SK-N-SH (cell line): Measurements from ENCODE around the gene MINK1. TPM values are rescaled to one million over a fixed set of nuclear protein-coding genes. Genes with fewer than 3 reads are reported as not detected.
A peak's percentile ranks its signal among the peaks of the same experiment; 100 is the strongest.

Source experiments
- CTCF ChIA-PET: fragments of 300-600, 350-600 bp; formaldehyde crosslinking; extraction: SDS; loops from one replicate; lab custom pipeline; 2021; lab: Yijun Ruan, JAX
- POLR2A ChIA-PET: fragments of 350-600 bp; sonication (Branson Sonifier 250); formaldehyde crosslinking; extraction: SDS; loops from one replicate; lab custom pipeline; 2020; ENCODE audit warnings: antibody characterized with exemption, inconsistent platforms; lab: Yijun Ruan, JAX
- DNase-seq: peaks from one replicate; pipeline ENCODE4 v3.0.0; 2012
- H2AFZ ChIP-seq: fragments of 200-600 bp; sonication (generic); 2 replicates; pipeline ENCODE4 v1.8.1; 2016; ENCODE audit warnings: antibody characterized with exemption, mild to moderate bottlenecking, low read depth
- H3F3A ChIP-seq: fragments of 200-600 bp; sonication (generic); replicated peaks from 2 replicates; pipeline ENCODE3; 2016; ENCODE audit warnings: antibody characterized with exemption, mild to moderate bottlenecking; ENCODE audit not compliant: insufficient read depth
- H3K27ac ChIP-seq, 2 experiments: fragments of 200-500 bp in 1 of 2; fragments of 200-600 bp in 1 of 2; sonication (Bioruptor generic) in 1 of 2; sonication (generic), shearing (Covaris generic) in 1 of 2; 2 replicates each; pipeline versions ENCODE4 v1.5.1 to v1.6.1; 2014 to 2016; ENCODE audit warnings: low read depth in 2 of 2, inconsistent platforms in 1 of 2, low read length in 1 of 2, mild to moderate bottlenecking in 1 of 2, mixed read lengths in 1 of 2
- H3K27me3 ChIP-seq: fragments of 200-600 bp; sonication (generic), shearing (Covaris generic); 2 replicates; pipeline ENCODE4 v1.6.1; 2016; ENCODE audit warnings: mixed run types; ENCODE audit not compliant: insufficient read depth
- H3K36me3 ChIP-seq, 2 experiments: fragments of 200-500 bp in 1 of 2; fragments of 200-600 bp in 1 of 2; sonication (Bioruptor generic) in 1 of 2; sonication (generic) in 1 of 2; replicated peaks in 1 of 2; 2 replicates each; pipeline versions ENCODE3 to v1.5.1; 2014 to 2016; ENCODE audit warnings: low read length in 1 of 2, mild to moderate bottlenecking in 1 of 2; ENCODE audit not compliant: insufficient read depth in 2 of 2, control insufficient read depth in 1 of 2
- H3K4me1 ChIP-seq, 2 experiments: fragments of 200-500 bp in 1 of 2; fragments of 200-600 bp in 1 of 2; sonication (Bioruptor generic) in 1 of 2; sonication (generic), shearing (Covaris generic) in 1 of 2; 2 replicates each; pipeline versions ENCODE4 v1.5.1 to v1.6.1; 2014 to 2016; ENCODE audit warnings: low read depth in 1 of 2, low read length in 1 of 2, mixed run types in 1 of 2; ENCODE audit not compliant: insufficient read depth in 2 of 2, control insufficient read depth in 1 of 2
- H3K4me2 ChIP-seq: fragments of 200-600 bp; sonication (generic), shearing (Covaris generic); 2 replicates; pipeline ENCODE4 v1.6.1; 2017; ENCODE audit warnings: mixed run types
- H3K4me3 ChIP-seq, 2 experiments: fragments of 200-500 bp in 1 of 2; fragments of 200-600 bp in 1 of 2; sonication (Bioruptor generic) in 1 of 2; sonication (generic), shearing (Covaris generic) in 1 of 2; 2 replicates each; pipeline versions ENCODE4 v1.5.1 to v1.8.1; 2014 to 2016; ENCODE audit warnings: low read depth in 2 of 2, inconsistent platforms in 1 of 2, low read length in 1 of 2, mild to moderate bottlenecking in 1 of 2, mixed read lengths in 1 of 2, moderate library complexity in 1 of 2
- H3K79me2 ChIP-seq: fragments of 200-600 bp; sonication (generic); 2 replicates; pipeline ENCODE4 v1.8.1; 2017; ENCODE audit warnings: mild to moderate bottlenecking; ENCODE audit not compliant: insufficient read depth
- H3K9ac ChIP-seq: fragments of 200-600 bp; sonication (generic); 2 replicates; pipeline ENCODE4 v1.6.1; 2017; ENCODE audit warnings: mixed run types
- H3K9me2 ChIP-seq: fragments of 200-600 bp; sonication (generic); 2 replicates; pipeline ENCODE4 v1.6.1; 2017; ENCODE audit warnings: mixed run types
- H3K9me3 ChIP-seq: fragments of 200-600 bp; sonication (generic); 2 replicates; pipeline ENCODE4 v1.6.1; 2017; ENCODE audit warnings: mixed run types, mild to moderate bottlenecking, moderate library complexity
- H4K20me1 ChIP-seq: fragments of 200-600 bp; sonication (generic); 2 replicates; pipeline ENCODE4 v1.6.1; 2017; ENCODE audit warnings: mild to moderate bottlenecking, mixed run types; ENCODE audit not compliant: insufficient read depth
- CHD2 ChIP-seq: fragments of 150-350 bp; IDR thresholded peaks from 2 replicates; pipeline ENCODE4 v1.6.1; 2018; ENCODE audit warnings: low read length; ENCODE audit not compliant: partially characterized antibody
- FOSL2 ChIP-seq: IDR thresholded peaks from 2 replicates; pipeline ENCODE4 v1.4.0; 2012; ENCODE audit warnings: low read depth, mild to moderate bottlenecking, moderate library complexity, borderline replicate concordance
- FOXJ3 ChIP-seq: sonication (generic); formaldehyde crosslinking; IDR thresholded peaks from 2 replicates; pipeline ENCODE4 v1.5.1; 2020; ENCODE audit warnings: mild to moderate bottlenecking, missing genetic modification reagents
- GABPA ChIP-seq: IDR thresholded peaks from 2 replicates; pipeline ENCODE4 v1.4.0; 2012; ENCODE audit warnings: low read depth, mild to moderate bottlenecking
- GATA2 ChIP-seq: sonication (generic); formaldehyde crosslinking; IDR thresholded peaks from 2 replicates; pipeline ENCODE4 v1.5.0; 2020; ENCODE audit warnings: mild to moderate bottlenecking, missing genetic modification reagents
- MXI1 ChIP-seq: IDR thresholded peaks from 2 replicates; pipeline ENCODE4 v1.6.1; 2012; ENCODE audit warnings: mild to moderate bottlenecking, low read depth, low read length, improper control_type of control experiment
- NFIC ChIP-seq: IDR thresholded peaks from 2 replicates; pipeline ENCODE4 v1.4.0; 2012; ENCODE audit warnings: borderline replicate concordance
- NRF1 ChIP-seq: IDR thresholded peaks from 2 replicates; pipeline ENCODE4 v1.6.1; 2012; ENCODE audit warnings: low read depth, mild to moderate bottlenecking, low read length
- POLR2AphosphoS5 ChIP-seq: IDR thresholded peaks from 2 replicates; pipeline ENCODE4 v1.6.1; 2012; ENCODE audit warnings: low read depth, low read length
- RFX5 ChIP-seq: IDR thresholded peaks from 2 replicates; pipeline ENCODE4 v1.6.1; 2012; ENCODE audit warnings: mild to moderate bottlenecking, improper control_type of control experiment, low read length
- RXRA ChIP-seq: IDR thresholded peaks from 2 replicates; pipeline ENCODE4 v1.4.0; 2012; ENCODE audit warnings: low read depth, mild to moderate bottlenecking, borderline replicate concordance
- SIN3A ChIP-seq: IDR thresholded peaks from 2 replicates; pipeline ENCODE4 v1.6.1; 2012; ENCODE audit warnings: low read depth, mild to moderate bottlenecking, low read length, moderate library complexity, borderline replicate concordance
- TAF1 ChIP-seq: IDR thresholded peaks from 2 replicates; pipeline ENCODE4 v1.6.1; 2012; ENCODE audit warnings: low read depth, mild to moderate bottlenecking, low read length, moderate library complexity, borderline replicate concordance
- USF1 ChIP-seq: IDR thresholded peaks from 2 replicates; pipeline ENCODE4 v1.4.0; 2012; ENCODE audit warnings: low read depth, borderline replicate concordance
- YY1 ChIP-seq: IDR thresholded peaks from 2 replicates; pipeline ENCODE4 v1.4.0; 2012; ENCODE audit warnings: low read depth, mild to moderate bottlenecking
- WGBS: methylation state at CpG from one replicate; pipeline ENCODE4 v1.1.6; 2017; ENCODE audit warnings: low lambda C conversion rate; 5-methylcytosine and 5-hydroxymethylcytosine counted together
- polyA plus RNA-seq, 3 experiments: library from polyadenylated mRNA; depleted of rRNA; stranded (reverse); fragments of >200 nt; gene quantifications; 2 replicates each; pipeline ENCODE4 v1.2.3, GENCODE V29; 2012
- TF ChIP-seq, protein P1 (sequence below): fragments of 200-600 bp; sonication (generic); IDR thresholded peaks from 2 replicates; pipeline ENCODE4 v1.6.1; 2017; ENCODE audit warnings: antibody characterized with exemption, mild to moderate bottlenecking, moderate library complexity
- TF ChIP-seq, protein P2 (sequence below): IDR thresholded peaks from 2 replicates; pipeline ENCODE4 v1.4.0; 2012; ENCODE audit warnings: low read depth, borderline replicate concordance

Gene MINK1
- 53.2 and 64.7 TPM in 2 replicates for polyA plus RNA-seq (2012; rRNA removed)
- polyA plus RNA-seq (2012; cell fraction: cytosol; rRNA removed), result 18.6 and 27.5 TPM in 2 replicates
- polyA plus RNA-seq (2012; cell fraction: nucleus; rRNA removed), result 231 and 235 TPM in 2 replicates

DNA sequence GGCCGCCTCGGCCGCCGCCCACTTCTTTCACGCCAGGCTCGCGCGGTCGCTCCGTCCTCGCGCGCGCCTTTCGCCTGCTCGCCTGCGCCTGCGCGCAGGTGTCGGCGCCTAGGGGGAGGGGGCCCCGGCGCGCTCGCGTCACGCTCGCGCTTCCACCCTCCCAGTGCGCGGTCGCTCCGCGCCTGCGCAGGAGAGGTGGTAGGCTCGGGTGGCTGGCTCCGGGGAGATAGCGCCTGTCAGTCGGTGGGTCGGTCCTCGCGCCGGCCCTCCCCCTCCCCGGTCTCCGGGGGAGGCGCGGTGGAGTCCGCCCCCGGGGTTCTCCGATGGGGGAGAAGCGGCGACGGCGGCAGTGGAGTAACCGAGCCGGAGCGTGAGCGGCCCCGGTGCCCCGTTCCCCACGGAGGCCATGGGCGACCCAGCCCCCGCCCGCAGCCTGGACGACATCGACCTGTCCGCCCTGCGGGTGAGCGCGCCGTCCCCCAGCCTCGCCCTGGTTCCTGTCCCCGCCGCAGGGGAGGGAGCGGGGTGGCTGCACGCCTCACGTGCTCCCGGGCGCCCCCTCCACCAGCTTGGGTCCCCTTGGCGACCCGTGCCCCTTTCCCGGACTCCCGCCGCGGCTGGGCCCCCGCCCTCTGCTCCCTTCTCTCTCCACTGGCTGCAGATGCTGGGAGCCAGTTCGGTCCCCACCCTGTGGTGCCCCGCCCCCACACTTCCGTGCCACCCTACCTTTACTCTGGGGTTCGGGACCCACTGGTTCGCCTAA, at the start of gene MINK1:
Gene MINK1, plus strand, starts transcription at position 163 of the 763 bp plus-strand sequence. Its CDS starts 244 bp downstream, at position 407.
- ChIA-PET CTCF (interaction anchor here (1.1 to 1.5 kb wide), 2 partner anchors 34 to 48 kb away, joined by 3 to 6 read pairs; no protein-coding TSS in a partner anchor), POLR2A (interaction anchor here (0.8 kb wide), 1 partner anchor 44 kb away, joined by 3 read pairs; no protein-coding TSS in a partner anchor)
- Histone ChIP-seq H3F3A (peaks cover 3% of the 10 kb centered on the region), H4K20me1 (0 out of 2 replicates have a peak, but pooled peaks cover 21% of the 10 kb centered on the region), H2AFZ (peak within 1 kb of the TSS; percentile 93), H3K9me3 (no peaks in the 10 kb centered on the region), H3K9me2 (no peaks in the 10 kb centered on the region), H3K4me3 (peak within 1 kb of the TSS; percentile 95 to 97), H3K27me3 (no peaks in the 10 kb centered on the region), H3K4me2 (peak within 1 kb of the TSS; percentile 86), H3K36me3 (peaks cover 0 to 9% of the 10 kb centered on the region in 2 experiments), H3K4me1 (peaks cover 4 to 27% of the 10 kb centered on the region in 2 experiments; a peak in 3 of 4 replicates), H3K79me2 (peaks cover 50% of the 10 kb centered on the region), H3K27ac (peak within 1 kb of the TSS; percentile 89 to 91), H3K9ac (peak within 1 kb of the TSS; percentile 76)
- 1% methylated on average over 35 of the region's 91 CpGs for WGBS
- TF ChIP-seq POLR2AphosphoS5 (peak; percentile 46; the same call in 1 of the 2 replicates), YY1 (no peak; the same call in 1 of the 2 replicates), TAF1 (no peak; the same call in 1 of the 2 replicates), FOXJ3 (CRISPR knock-in tag) (no peak), GABPA (no peak), RXRA (no peak), MXI1 (peak; percentile 62; the same call in 1 of the 2 replicates), USF1 (0 out of 2 replicates have a peak, but pooled peaks have one; percentile 7), NRF1 (peak; percentile 96), RFX5 (no peak), FOSL2 (no peak), SIN3A (peak; percentile 43; the same call in 1 of the 2 replicates), NFIC (no peak), GATA2 (CRISPR knock-in tag) (no peak), CHD2 (peak; percentile 92)
- TF ChIP-seq, protein P1, sequence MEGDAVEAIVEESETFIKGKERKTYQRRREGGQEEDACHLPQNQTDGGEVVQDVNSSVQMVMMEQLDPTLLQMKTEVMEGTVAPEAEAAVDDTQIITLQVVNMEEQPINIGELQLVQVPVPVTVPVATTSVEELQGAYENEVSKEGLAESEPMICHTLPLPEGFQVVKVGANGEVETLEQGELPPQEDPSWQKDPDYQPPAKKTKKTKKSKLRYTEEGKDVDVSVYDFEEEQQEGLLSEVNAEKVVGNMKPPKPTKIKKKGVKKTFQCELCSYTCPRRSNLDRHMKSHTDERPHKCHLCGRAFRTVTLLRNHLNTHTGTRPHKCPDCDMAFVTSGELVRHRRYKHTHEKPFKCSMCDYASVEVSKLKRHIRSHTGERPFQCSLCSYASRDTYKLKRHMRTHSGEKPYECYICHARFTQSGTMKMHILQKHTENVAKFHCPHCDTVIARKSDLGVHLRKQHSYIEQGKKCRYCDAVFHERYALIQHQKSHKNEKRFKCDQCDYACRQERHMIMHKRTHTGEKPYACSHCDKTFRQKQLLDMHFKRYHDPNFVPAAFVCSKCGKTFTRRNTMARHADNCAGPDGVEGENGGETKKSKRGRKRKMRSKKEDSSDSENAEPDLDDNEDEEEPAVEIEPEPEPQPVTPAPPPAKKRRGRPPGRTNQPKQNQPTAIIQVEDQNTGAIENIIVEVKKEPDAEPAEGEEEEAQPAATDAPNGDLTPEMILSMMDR, result no peak
- TF ChIP-seq, protein P2, sequence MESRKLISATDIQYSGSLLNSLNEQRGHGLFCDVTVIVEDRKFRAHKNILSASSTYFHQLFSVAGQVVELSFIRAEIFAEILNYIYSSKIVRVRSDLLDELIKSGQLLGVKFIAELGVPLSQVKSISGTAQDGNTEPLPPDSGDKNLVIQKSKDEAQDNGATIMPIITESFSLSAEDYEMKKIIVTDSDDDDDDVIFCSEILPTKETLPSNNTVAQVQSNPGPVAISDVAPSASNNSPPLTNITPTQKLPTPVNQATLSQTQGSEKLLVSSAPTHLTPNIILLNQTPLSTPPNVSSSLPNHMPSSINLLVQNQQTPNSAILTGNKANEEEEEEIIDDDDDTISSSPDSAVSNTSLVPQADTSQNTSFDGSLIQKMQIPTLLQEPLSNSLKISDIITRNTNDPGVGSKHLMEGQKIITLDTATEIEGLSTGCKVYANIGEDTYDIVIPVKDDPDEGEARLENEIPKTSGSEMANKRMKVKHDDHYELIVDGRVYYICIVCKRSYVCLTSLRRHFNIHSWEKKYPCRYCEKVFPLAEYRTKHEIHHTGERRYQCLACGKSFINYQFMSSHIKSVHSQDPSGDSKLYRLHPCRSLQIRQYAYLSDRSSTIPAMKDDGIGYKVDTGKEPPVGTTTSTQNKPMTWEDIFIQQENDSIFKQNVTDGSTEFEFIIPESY, result peak; percentile 71; the same call in 1 of the 2 replicates
- DNase-seq, result peak; percentile 100
